Measurements from ENCODE around the gene EWSR1. TPM values are rescaled to one million over a fixed set of nuclear protein-coding genes. Genes with fewer than 3 reads are reported as not detected.

The EWSR1 gene
- total RNA-seq, 4 donors from 2014 or later = 183 to 203 (median 198) TPM

- peaks cover 50 to 100% (median 97%) of the 10 kb centered on the region in 4 donors for H3K36me3 ChIP-seq
- intact Hi-C loops (cut with DNase I) = no loop called here
- H3K4me3 ChIP-seq = no peak overlapping the region
- H3K27ac ChIP-seq (replicated peaks in 1 of 4) = no peak overlapping the region
- DNase-seq (ENCODE audit: extremely low spot score) = no peak
- H3K4me1 ChIP-seq = peaks cover 4 to 13% (median 10%) of the 10 kb centered on the region in 4 donors
- H3K27me3 ChIP-seq = no peaks in the 10 kb centered on the region
- no peaks in the 10 kb centered on the region for H3K9me3 ChIP-seq
- 95% methylated on average over 12 of the region's 12 CpGs for WGBS
- TF ChIP-seq EP300 (IDR thresholded peaks at IDR 0.05) (no peak), CTCF (IDR thresholded peaks at IDR 0.05) (no peak)
Measured at GRCh38 chr22:29334696-29335344, 66.8 kb downstream of the EWSR1 start.

- Histone ChIP-seq H3K36me3 (peaks cover 50 to 100% (median 97%) of the 10 kb centered on the region in 4 donors), H3K9me3 (no peaks in the 10 kb centered on the region), H3K27ac (replicated peaks in 1 of 4) (no peak overlapping the region), H3K4me3 (no peak overlapping the region), H3K4me1 (peaks cover 0 to 8% (median 6%) of the 10 kb centered on the region in 4 donors), H3K27me3 (no peaks in the 10 kb centered on the region)
- WGBS = 95% methylated on average over 8 of the region's 11 CpGs
- DNase-seq (ENCODE audit: extremely low spot score) = no peak
- TF ChIP-seq POLR2AphosphoS5 (IDR thresholded peaks at IDR 0.05) (no peak), CTCF (IDR thresholded peaks at IDR 0.05) (no peak)
- intact Hi-C loops (cut with DNase I) = no loop called here
Measured at GRCh38 chr22:29335656-29336055, 67.6 kb downstream of the EWSR1 start.

- TF ChIP-seq EP300 (IDR thresholded peaks at IDR 0.05) (no peak), POLR2AphosphoS5 (IDR thresholded peaks at IDR 0.05) (no peak), POLR2A (IDR thresholded peaks at IDR 0.05; ENCODE audit: low read depth) (no peak), CTCF (IDR thresholded peaks at IDR 0.05) (no peak)
- Histone ChIP-seq H3K4me3 (no peak overlapping the region), H3K27me3 (no peaks in the 10 kb centered on the region), H3K9me3 (no peaks in the 10 kb centered on the region), H3K36me3 (peaks cover 58 to 100% (median 97%) of the 10 kb centered on the region in 4 donors), H3K4me1 (no peaks in the 10 kb centered on the region), H3K27ac (replicated peaks in 1 of 4) (no peak overlapping the region)
- DNase-seq (ENCODE audit: extremely low spot score) = no peak
- WGBS = 85% methylated on average over 14 of the region's 14 CpGs
- intact Hi-C loops (cut with DNase I) = no loop called here
Measured at GRCh38 chr22:29336751-29337490, 68.9 kb downstream of the EWSR1 start.

- peaks cover 63 to 100% (median 97%) of the 10 kb centered on the region in 4 donors for H3K36me3 ChIP-seq
- DNase-seq (ENCODE audit: extremely low spot score) = no peak
- intact Hi-C loops (cut with DNase I) = no loop called here
- no peak overlapping the region for H3K27ac ChIP-seq (replicated peaks in 1 of 4)
- TF ChIP-seq POLR2A (IDR thresholded peaks at IDR 0.05; ENCODE audit: low read depth) = no peak
- TF ChIP-seq POLR2AphosphoS5 (IDR thresholded peaks at IDR 0.05) = no peak
- TF ChIP-seq CTCF (IDR thresholded peaks at IDR 0.05) = no peak
- WGBS = 85% methylated on average over 12 of the region's 12 CpGs
- no peaks in the 10 kb centered on the region for H3K9me3 ChIP-seq
- no peak overlapping the region for H3K4me3 ChIP-seq
- no peaks in the 10 kb centered on the region for H3K27me3 ChIP-seq
- H3K4me1 ChIP-seq = peaks cover 0 to 5% (median 2%) of the 10 kb centered on the region in 4 donors
Measured at GRCh38 chr22:29337631-29338284, 69.7 kb downstream of the EWSR1 start.
